SK-MEL-5 (cell line): ENCODE data around the gene SRD5A3. TPM values are rescaled to one million over a fixed set of nuclear protein-coding genes. Genes with fewer than 3 reads are reported as not detected.

Experiments used
- DNase-seq: peaks from one replicate; pipeline ENCODE4 v3.0.0-alpha.2; 2016; ENCODE audit warnings: low read depth, low spot score
- in situ Hi-C: cut with HindIII; loops from 2 replicates; pipeline ENCODE4 v1.10.0; 2016; ENCODE audit warnings: low sequenced_read_pairs, high pct_unique_total_duplicates, low pct_unique_long_range_greater_than_20kb
- total RNA-seq: library from RNA; depleted of rRNA; stranded (reverse); fragments of >200 nt; shearing (Covaris generic); gene quantifications from 2 replicates; pipeline ENCODE4 v1.2.3, GENCODE V29; 2014

Gene SRD5A3
- total RNA-seq, 1 experiment from 2014 or later: 37.1 TPM

- in situ Hi-C loops: no loop called here
- DNase-seq: no peak
Observed at GRCh38 chr4:55395218-55395528, 49.1 kb downstream of the SRD5A3 start.

GRCh38 chr4:55395529-55396307, 49.7 kb downstream of the SRD5A3 start, which contains the start of gene TMEM165:
TSS of gene TMEM165 (plus strand) at chr4:55395957. CDS start at chr4:55396190, 233 bp downstream.
- DNase-seq: peak; percentile 79
- in situ Hi-C loops: no loop called here

- DNase-seq: peak; percentile 34
- in situ Hi-C loops: no loop called here
Observed at GRCh38 chr4:55396308-55397125, 50.5 kb downstream of the SRD5A3 start.

GRCh38 chr4:55397126-55397436, 51.0 kb downstream of the SRD5A3 start:
- in situ Hi-C loops: no loop called here
- DNase-seq: no peak

- in situ Hi-C loops: no loop called here
- peak; percentile 4 for DNase-seq
Observed at GRCh38 chr4:55397520-55398321, 51.7 kb downstream of the SRD5A3 start.

- in situ Hi-C loops: no loop called here
- DNase-seq: no peak
Observed at GRCh38 chr4:55398461-55398860, 52.4 kb downstream of the SRD5A3 start.

- DNase-seq: no peak
- in situ Hi-C loops: no loop called here
Observed at GRCh38 chr4:55398966-55399365, 52.9 kb downstream of the SRD5A3 start.

- in situ Hi-C loops: no loop called here
Observed at GRCh38 chr4:55399581-55399980, 53.5 kb downstream of the SRD5A3 start.

GRCh38 chr4:55405073-55405472, 59.0 kb downstream of the SRD5A3 start:
- DNase-seq: no peak
- in situ Hi-C loops: no loop called here

More at GRCh38 chr4:55399581-55399980, 53.5 kb downstream of the SRD5A3 start:
- no peak for DNase-seq

GRCh38 chr4:55406545-55406944, 60.5 kb downstream of the SRD5A3 start:
- in situ Hi-C loops: no loop called here

GRCh38 chr4:55407119-55407518, 61.1 kb downstream of the SRD5A3 start:
- in situ Hi-C loops: no loop called here

More at GRCh38 chr4:55406545-55406944, 60.5 kb downstream of the SRD5A3 start:
- no peak for DNase-seq

GRCh38 chr4:55407764-55408163, 61.7 kb downstream of the SRD5A3 start:
- in situ Hi-C loops: no loop called here

More at GRCh38 chr4:55407119-55407518, 61.1 kb downstream of the SRD5A3 start:
- DNase-seq: no peak

GRCh38 chr4:55409468-55410171, 63.6 kb downstream of the SRD5A3 start:
- in situ Hi-C loops: no loop called here
- peak; percentile 77 for DNase-seq

More at GRCh38 chr4:55407764-55408163, 61.7 kb downstream of the SRD5A3 start:
- no peak for DNase-seq

- no peak for DNase-seq
- in situ Hi-C loops: no loop called here
Observed at GRCh38 chr4:55410431-55410830, 64.4 kb downstream of the SRD5A3 start.

GRCh38 chr4:55411621-55412020, 65.6 kb downstream of the SRD5A3 start:
- in situ Hi-C loops: no loop called here

GRCh38 chr4:55416176-55416575, 70.1 kb downstream of the SRD5A3 start:
- in situ Hi-C loops: no loop called here
- DNase-seq: no peak

More at GRCh38 chr4:55411621-55412020, 65.6 kb downstream of the SRD5A3 start:
- DNase-seq: no peak
